SK-N-SH (cell line): ENCODE measurements around the gene DMBT1. TPM values are rescaled to one million over a fixed set of nuclear protein-coding genes. Genes with fewer than 3 reads are reported as not detected.

Experiments used
- CTCF ChIA-PET: fragments of 300-600, 350-600 bp; formaldehyde crosslinking; extraction: SDS; loops from one replicate; lab custom pipeline; 2021; lab: Yijun Ruan, JAX
- POLR2A ChIA-PET: fragments of 350-600 bp; sonication (Branson Sonifier 250); formaldehyde crosslinking; extraction: SDS; loops from one replicate; lab custom pipeline; 2020; ENCODE audit warnings: antibody characterized with exemption, inconsistent platforms; lab: Yijun Ruan, JAX
- DNase-seq: peaks from one replicate; pipeline ENCODE4 v3.0.0; 2012
- H2AFZ ChIP-seq: fragments of 200-600 bp; sonication (generic); 2 replicates; pipeline ENCODE4 v1.8.1; 2016; ENCODE audit warnings: antibody characterized with exemption, mild to moderate bottlenecking, low read depth
- H3F3A ChIP-seq: fragments of 200-600 bp; sonication (generic); replicated peaks from 2 replicates; pipeline ENCODE3; 2016; ENCODE audit warnings: antibody characterized with exemption, mild to moderate bottlenecking; ENCODE audit not compliant: insufficient read depth
- H3K27ac ChIP-seq, 2 experiments: fragments of 200-500 bp in 1 of 2; fragments of 200-600 bp in 1 of 2; sonication (Bioruptor generic) in 1 of 2; sonication (generic), shearing (Covaris generic) in 1 of 2; 2 replicates each; pipeline versions ENCODE4 v1.5.1 to v1.6.1; 2014 to 2016; ENCODE audit warnings: low read depth in 2 of 2, inconsistent platforms in 1 of 2, low read length in 1 of 2, mild to moderate bottlenecking in 1 of 2, mixed read lengths in 1 of 2
- H3K27me3 ChIP-seq: fragments of 200-600 bp; sonication (generic), shearing (Covaris generic); 2 replicates; pipeline ENCODE4 v1.6.1; 2016; ENCODE audit warnings: mixed run types; ENCODE audit not compliant: insufficient read depth
- H3K36me3 ChIP-seq, 2 experiments: fragments of 200-500 bp in 1 of 2; fragments of 200-600 bp in 1 of 2; sonication (Bioruptor generic) in 1 of 2; sonication (generic) in 1 of 2; replicated peaks in 1 of 2; 2 replicates each; pipeline versions ENCODE3 to v1.5.1; 2014 to 2016; ENCODE audit warnings: low read length in 1 of 2, mild to moderate bottlenecking in 1 of 2; ENCODE audit not compliant: insufficient read depth in 2 of 2, control insufficient read depth in 1 of 2
- H3K4me1 ChIP-seq, 2 experiments: fragments of 200-500 bp in 1 of 2; fragments of 200-600 bp in 1 of 2; sonication (Bioruptor generic) in 1 of 2; sonication (generic), shearing (Covaris generic) in 1 of 2; 2 replicates each; pipeline versions ENCODE4 v1.5.1 to v1.6.1; 2014 to 2016; ENCODE audit warnings: low read depth in 1 of 2, low read length in 1 of 2, mixed run types in 1 of 2; ENCODE audit not compliant: insufficient read depth in 2 of 2, control insufficient read depth in 1 of 2
- H3K4me2 ChIP-seq: fragments of 200-600 bp; sonication (generic), shearing (Covaris generic); 2 replicates; pipeline ENCODE4 v1.6.1; 2017; ENCODE audit warnings: mixed run types
- H3K4me3 ChIP-seq, 2 experiments: fragments of 200-500 bp in 1 of 2; fragments of 200-600 bp in 1 of 2; sonication (Bioruptor generic) in 1 of 2; sonication (generic), shearing (Covaris generic) in 1 of 2; 2 replicates each; pipeline versions ENCODE4 v1.5.1 to v1.8.1; 2014 to 2016; ENCODE audit warnings: low read depth in 2 of 2, inconsistent platforms in 1 of 2, low read length in 1 of 2, mild to moderate bottlenecking in 1 of 2, mixed read lengths in 1 of 2, moderate library complexity in 1 of 2
- H3K79me2 ChIP-seq: fragments of 200-600 bp; sonication (generic); 2 replicates; pipeline ENCODE4 v1.8.1; 2017; ENCODE audit warnings: mild to moderate bottlenecking; ENCODE audit not compliant: insufficient read depth
- H3K9ac ChIP-seq: fragments of 200-600 bp; sonication (generic); 2 replicates; pipeline ENCODE4 v1.6.1; 2017; ENCODE audit warnings: mixed run types
- H3K9me2 ChIP-seq: fragments of 200-600 bp; sonication (generic); 2 replicates; pipeline ENCODE4 v1.6.1; 2017; ENCODE audit warnings: mixed run types
- H3K9me3 ChIP-seq: fragments of 200-600 bp; sonication (generic); 2 replicates; pipeline ENCODE4 v1.6.1; 2017; ENCODE audit warnings: mixed run types, mild to moderate bottlenecking, moderate library complexity
- H4K20me1 ChIP-seq: fragments of 200-600 bp; sonication (generic); 2 replicates; pipeline ENCODE4 v1.6.1; 2017; ENCODE audit warnings: mild to moderate bottlenecking, mixed run types; ENCODE audit not compliant: insufficient read depth
- CHD2 ChIP-seq: fragments of 150-350 bp; IDR thresholded peaks from 2 replicates; pipeline ENCODE4 v1.6.1; 2018; ENCODE audit warnings: low read length; ENCODE audit not compliant: partially characterized antibody
- EZH2phosphoT487 ChIP-seq: fragments of 200-600 bp; sonication (generic); IDR thresholded peaks from 2 replicates; pipeline ENCODE4 v1.6.1; 2017; ENCODE audit warnings: low read depth, mixed run types, mild to moderate bottlenecking, antibody characterized with exemption, moderate library complexity, borderline replicate concordance
- FOXJ3 ChIP-seq: sonication (generic); formaldehyde crosslinking; IDR thresholded peaks from 2 replicates; pipeline ENCODE4 v1.5.1; 2020; ENCODE audit warnings: mild to moderate bottlenecking, missing genetic modification reagents
- GATA2 ChIP-seq: sonication (generic); formaldehyde crosslinking; IDR thresholded peaks from 2 replicates; pipeline ENCODE4 v1.5.0; 2020; ENCODE audit warnings: mild to moderate bottlenecking, missing genetic modification reagents
- NFIC ChIP-seq: IDR thresholded peaks from 2 replicates; pipeline ENCODE4 v1.4.0; 2012; ENCODE audit warnings: borderline replicate concordance
- SIN3A ChIP-seq: IDR thresholded peaks from 2 replicates; pipeline ENCODE4 v1.6.1; 2012; ENCODE audit warnings: low read depth, mild to moderate bottlenecking, low read length, moderate library complexity, borderline replicate concordance
- SMC3 ChIP-seq: IDR thresholded peaks from 2 replicates; pipeline ENCODE4 v1.6.1; 2012; ENCODE audit warnings: low read depth, low read length, improper control_type of control experiment
- WGBS: methylation state at CpG from one replicate; pipeline ENCODE4 v1.1.6; 2017; ENCODE audit warnings: low lambda C conversion rate; 5-methylcytosine and 5-hydroxymethylcytosine counted together
- polyA plus RNA-seq, 3 experiments: library from polyadenylated mRNA; depleted of rRNA; stranded (reverse); fragments of >200 nt; gene quantifications; 2 replicates each; pipeline ENCODE4 v1.2.3, GENCODE V29; 2012
- TF ChIP-seq, protein P1 (sequence below): fragments of 150-350 bp; IDR thresholded peaks from 2 replicates; pipeline ENCODE4 v1.6.1; 2016; ENCODE audit warnings: mild to moderate bottlenecking, low read depth, low read length
- TF ChIP-seq, protein P2 (sequence below): IDR thresholded peaks from 2 replicates; pipeline ENCODE4 v1.4.0; 2012; ENCODE audit warnings: low read depth
- TF ChIP-seq, protein P3 (sequence below): IDR thresholded peaks from 2 replicates; pipeline ENCODE4 v1.4.0; 2012; ENCODE audit warnings: low read depth, borderline replicate concordance

DMBT1 gene
- polyA plus RNA-seq, 1 of the 3 experiments (the other 2 are of a cell fraction): not detected

DNA sequence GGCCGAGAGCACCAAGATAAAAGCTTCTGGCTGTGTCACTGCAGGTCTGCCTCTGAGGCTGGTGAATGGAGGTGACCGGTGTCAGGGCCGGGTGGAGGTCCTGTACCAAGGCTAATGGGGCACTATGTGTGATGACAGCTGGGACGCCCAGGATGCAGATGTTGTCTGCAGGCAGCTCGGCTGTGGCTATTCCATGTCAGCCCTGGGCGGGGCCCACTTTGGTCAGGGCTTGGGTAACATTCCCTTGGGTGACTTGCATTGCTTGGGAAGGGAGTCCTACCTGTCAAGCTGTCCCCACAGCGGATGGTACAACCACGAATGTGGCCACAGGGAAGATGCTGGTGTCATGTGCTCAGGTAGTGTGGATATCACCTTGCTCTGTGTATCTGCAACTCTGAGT, 8.0 kb downstream of the DMBT1 start:
- no peak overlapping the region for H3K4me3 ChIP-seq
- H4K20me1 ChIP-seq: no peaks in the 10 kb centered on the region
- no peak overlapping the region for H3K4me2 ChIP-seq
- TF ChIP-seq SMC3 (no peak), CHD2 (no peak), NFIC (no peak), EZH2phosphoT487 (no peak), FOXJ3 (CRISPR knock-in tag) (no peak), GATA2 (CRISPR knock-in tag) (no peak), SIN3A (no peak)
- TF ChIP-seq, protein P1, sequence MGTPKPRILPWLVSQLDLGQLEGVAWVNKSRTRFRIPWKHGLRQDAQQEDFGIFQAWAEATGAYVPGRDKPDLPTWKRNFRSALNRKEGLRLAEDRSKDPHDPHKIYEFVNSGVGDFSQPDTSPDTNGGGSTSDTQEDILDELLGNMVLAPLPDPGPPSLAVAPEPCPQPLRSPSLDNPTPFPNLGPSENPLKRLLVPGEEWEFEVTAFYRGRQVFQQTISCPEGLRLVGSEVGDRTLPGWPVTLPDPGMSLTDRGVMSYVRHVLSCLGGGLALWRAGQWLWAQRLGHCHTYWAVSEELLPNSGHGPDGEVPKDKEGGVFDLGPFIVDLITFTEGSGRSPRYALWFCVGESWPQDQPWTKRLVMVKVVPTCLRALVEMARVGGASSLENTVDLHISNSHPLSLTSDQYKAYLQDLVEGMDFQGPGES: no peak
- no peak overlapping the region for H3K9ac ChIP-seq
- H3F3A ChIP-seq: no peaks in the 10 kb centered on the region
- peaks cover 0 to 2% of the 10 kb centered on the region in 2 experiments; a peak in 1 of 4 replicates for H3K4me1 ChIP-seq
- H3K9me2 ChIP-seq: no peaks in the 10 kb centered on the region
- no peaks in the 10 kb centered on the region for H3K36me3 ChIP-seq
- H3K79me2 ChIP-seq: no peaks in the 10 kb centered on the region
- 18% methylated on average over 6 of the region's 8 CpGs for WGBS
- ChIA-PET CTCF (interaction anchor here (1.3 to 2.0 kb wide), 3 partner anchors 134 to 270 kb away, joined by 4 to 8 read pairs (median 4); no protein-coding TSS in a partner anchor), POLR2A (no interaction called here)
- no peak for DNase-seq
- H3K27me3 ChIP-seq: no peaks in the 10 kb centered on the region
- no peak overlapping the region for H2AFZ ChIP-seq
- no peak overlapping the region for H3K27ac ChIP-seq
- H3K9me3 ChIP-seq: no peaks in the 10 kb centered on the region

DNA sequence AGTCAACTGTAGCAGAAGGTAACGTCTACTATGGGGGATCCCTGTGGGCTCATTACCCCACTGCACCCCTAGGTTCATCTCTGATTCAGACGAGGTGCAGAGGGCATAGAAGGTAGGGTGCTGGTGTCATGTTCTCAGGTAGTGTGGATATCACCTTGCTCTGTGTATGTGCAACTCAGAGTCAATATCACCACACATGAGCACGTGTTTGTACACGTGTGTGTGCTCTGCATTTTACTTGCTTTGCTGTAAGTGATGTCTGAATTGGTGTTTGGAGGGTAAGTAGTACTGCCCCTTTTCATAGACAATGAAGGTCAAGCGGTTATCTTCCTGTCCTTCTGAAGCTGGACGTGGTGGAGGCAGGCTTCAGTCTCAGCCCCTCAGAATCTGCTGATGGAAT, 10.4 kb downstream of the DMBT1 start:
- no peak for TF ChIP-seq FOXJ3 (CRISPR knock-in tag)
- TF ChIP-seq, protein P2, sequence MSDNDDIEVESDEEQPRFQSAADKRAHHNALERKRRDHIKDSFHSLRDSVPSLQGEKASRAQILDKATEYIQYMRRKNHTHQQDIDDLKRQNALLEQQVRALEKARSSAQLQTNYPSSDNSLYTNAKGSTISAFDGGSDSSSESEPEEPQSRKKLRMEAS: no peak
- TF ChIP-seq, protein P3, sequence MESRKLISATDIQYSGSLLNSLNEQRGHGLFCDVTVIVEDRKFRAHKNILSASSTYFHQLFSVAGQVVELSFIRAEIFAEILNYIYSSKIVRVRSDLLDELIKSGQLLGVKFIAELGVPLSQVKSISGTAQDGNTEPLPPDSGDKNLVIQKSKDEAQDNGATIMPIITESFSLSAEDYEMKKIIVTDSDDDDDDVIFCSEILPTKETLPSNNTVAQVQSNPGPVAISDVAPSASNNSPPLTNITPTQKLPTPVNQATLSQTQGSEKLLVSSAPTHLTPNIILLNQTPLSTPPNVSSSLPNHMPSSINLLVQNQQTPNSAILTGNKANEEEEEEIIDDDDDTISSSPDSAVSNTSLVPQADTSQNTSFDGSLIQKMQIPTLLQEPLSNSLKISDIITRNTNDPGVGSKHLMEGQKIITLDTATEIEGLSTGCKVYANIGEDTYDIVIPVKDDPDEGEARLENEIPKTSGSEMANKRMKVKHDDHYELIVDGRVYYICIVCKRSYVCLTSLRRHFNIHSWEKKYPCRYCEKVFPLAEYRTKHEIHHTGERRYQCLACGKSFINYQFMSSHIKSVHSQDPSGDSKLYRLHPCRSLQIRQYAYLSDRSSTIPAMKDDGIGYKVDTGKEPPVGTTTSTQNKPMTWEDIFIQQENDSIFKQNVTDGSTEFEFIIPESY: no peak
- no peaks in the 10 kb centered on the region for H4K20me1 ChIP-seq
- H3K27ac ChIP-seq: no peak overlapping the region
- no peak overlapping the region for H3K4me2 ChIP-seq
- 0% methylated on average over 6 of the region's 6 CpGs for WGBS
- DNase-seq: no peak
- H3K4me3 ChIP-seq: no peak overlapping the region
- no peak overlapping the region for H2AFZ ChIP-seq
- no peaks in the 10 kb centered on the region for H3K36me3 ChIP-seq
- peaks cover 0 to under 1% of the 10 kb centered on the region in 2 experiments; a peak in 1 of 4 replicates for H3K4me1 ChIP-seq
- H3F3A ChIP-seq: no peaks in the 10 kb centered on the region
- ChIA-PET CTCF (no interaction called here), POLR2A (no interaction called here)
- H3K9ac ChIP-seq: no peak overlapping the region
- H3K9me3 ChIP-seq: no peaks in the 10 kb centered on the region
- H3K9me2 ChIP-seq: no peaks in the 10 kb centered on the region
- H3K27me3 ChIP-seq: no peaks in the 10 kb centered on the region
- no peaks in the 10 kb centered on the region for H3K79me2 ChIP-seq
